ENCODE results near the gene FIGNL2.

- no peak for TF ChIP-seq EZH2 (IDR thresholded peaks at IDR 0.05; ENCODE audit: low read depth, unreplicated experiment)
- TF ChIP-seq, protein P1, sequence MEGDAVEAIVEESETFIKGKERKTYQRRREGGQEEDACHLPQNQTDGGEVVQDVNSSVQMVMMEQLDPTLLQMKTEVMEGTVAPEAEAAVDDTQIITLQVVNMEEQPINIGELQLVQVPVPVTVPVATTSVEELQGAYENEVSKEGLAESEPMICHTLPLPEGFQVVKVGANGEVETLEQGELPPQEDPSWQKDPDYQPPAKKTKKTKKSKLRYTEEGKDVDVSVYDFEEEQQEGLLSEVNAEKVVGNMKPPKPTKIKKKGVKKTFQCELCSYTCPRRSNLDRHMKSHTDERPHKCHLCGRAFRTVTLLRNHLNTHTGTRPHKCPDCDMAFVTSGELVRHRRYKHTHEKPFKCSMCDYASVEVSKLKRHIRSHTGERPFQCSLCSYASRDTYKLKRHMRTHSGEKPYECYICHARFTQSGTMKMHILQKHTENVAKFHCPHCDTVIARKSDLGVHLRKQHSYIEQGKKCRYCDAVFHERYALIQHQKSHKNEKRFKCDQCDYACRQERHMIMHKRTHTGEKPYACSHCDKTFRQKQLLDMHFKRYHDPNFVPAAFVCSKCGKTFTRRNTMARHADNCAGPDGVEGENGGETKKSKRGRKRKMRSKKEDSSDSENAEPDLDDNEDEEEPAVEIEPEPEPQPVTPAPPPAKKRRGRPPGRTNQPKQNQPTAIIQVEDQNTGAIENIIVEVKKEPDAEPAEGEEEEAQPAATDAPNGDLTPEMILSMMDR (conservative IDR thresholded peaks at IDR 0.05; ENCODE audit: low read depth in 2 of 2) = no peak
- no peak for TF ChIP-seq EZH2phosphoT487 (IDR thresholded peaks at IDR 0.05; ENCODE audit: unreplicated experiment)
- TF ChIP-seq, protein P2, sequence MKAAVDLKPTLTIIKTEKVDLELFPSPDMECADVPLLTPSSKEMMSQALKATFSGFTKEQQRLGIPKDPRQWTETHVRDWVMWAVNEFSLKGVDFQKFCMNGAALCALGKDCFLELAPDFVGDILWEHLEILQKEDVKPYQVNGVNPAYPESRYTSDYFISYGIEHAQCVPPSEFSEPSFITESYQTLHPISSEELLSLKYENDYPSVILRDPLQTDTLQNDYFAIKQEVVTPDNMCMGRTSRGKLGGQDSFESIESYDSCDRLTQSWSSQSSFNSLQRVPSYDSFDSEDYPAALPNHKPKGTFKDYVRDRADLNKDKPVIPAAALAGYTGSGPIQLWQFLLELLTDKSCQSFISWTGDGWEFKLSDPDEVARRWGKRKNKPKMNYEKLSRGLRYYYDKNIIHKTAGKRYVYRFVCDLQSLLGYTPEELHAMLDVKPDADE (IDR thresholded peaks at IDR 0.05) = no peak
- no peak for TF ChIP-seq POLR2AphosphoS5 (IDR thresholded peaks at IDR 0.05; ENCODE audit: low read depth)
- TF ChIP-seq REST (IDR thresholded peaks at IDR 0.05; ENCODE audit: unreplicated experiment) = no peak
- TF ChIP-seq STAT1 (IDR thresholded peaks at IDR 0.05; ENCODE audit: unreplicated experiment) = no peak
- TF ChIP-seq ZNF331 (CRISPR knock-in tag; IDR thresholded peaks at IDR 0.05; ENCODE audit: low read depth) = no peak
- TF ChIP-seq CREB1 (CRISPR knock-in tag; IDR thresholded peaks at IDR 0.05; ENCODE audit: low read depth) = no peak
- no peak for TF ChIP-seq JUNB (IDR thresholded peaks at IDR 0.05; ENCODE audit: unreplicated experiment)
Observed at GRCh38 chr12:51869931-51870330, 21.4 kb upstream of the FIGNL2 start.
